ENCODE data around the gene NFIC.

DNA sequence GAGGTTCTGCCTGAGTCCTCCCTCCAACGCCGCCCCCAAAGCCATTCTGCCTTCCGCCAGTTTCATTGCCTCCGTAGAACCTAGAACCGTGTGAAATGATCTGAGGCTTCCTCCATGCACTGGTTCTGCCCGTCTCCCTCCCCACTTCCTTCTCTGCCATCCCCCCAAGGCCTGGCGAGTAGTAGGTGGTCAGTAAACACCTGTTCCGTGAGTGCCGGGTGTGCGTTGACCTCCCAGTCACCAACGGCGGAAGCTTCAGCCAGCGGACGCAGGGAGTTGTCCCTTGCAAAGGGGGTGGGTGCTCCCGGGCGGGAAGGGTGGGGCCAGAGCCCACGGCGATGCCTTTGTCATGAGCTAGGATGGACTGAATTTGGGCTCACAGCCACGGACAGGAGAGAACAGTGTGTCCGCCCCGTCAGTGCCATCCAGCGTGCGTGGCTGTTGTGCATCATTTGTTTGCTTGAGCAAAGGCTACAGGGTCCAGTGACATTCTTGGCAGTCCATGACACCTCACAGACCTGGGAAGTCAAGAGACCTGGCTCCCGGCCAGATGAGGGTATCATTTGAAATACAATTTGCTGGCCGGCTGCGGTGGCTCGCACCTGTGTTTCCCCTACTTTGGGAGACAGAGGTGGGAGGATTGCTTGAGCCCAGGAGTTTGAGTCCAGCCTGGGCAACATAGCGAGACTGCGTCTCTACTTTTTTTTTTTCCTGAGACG is 43.1 kb downstream of the NFIC start:
- TF ChIP-seq, protein P1, sequence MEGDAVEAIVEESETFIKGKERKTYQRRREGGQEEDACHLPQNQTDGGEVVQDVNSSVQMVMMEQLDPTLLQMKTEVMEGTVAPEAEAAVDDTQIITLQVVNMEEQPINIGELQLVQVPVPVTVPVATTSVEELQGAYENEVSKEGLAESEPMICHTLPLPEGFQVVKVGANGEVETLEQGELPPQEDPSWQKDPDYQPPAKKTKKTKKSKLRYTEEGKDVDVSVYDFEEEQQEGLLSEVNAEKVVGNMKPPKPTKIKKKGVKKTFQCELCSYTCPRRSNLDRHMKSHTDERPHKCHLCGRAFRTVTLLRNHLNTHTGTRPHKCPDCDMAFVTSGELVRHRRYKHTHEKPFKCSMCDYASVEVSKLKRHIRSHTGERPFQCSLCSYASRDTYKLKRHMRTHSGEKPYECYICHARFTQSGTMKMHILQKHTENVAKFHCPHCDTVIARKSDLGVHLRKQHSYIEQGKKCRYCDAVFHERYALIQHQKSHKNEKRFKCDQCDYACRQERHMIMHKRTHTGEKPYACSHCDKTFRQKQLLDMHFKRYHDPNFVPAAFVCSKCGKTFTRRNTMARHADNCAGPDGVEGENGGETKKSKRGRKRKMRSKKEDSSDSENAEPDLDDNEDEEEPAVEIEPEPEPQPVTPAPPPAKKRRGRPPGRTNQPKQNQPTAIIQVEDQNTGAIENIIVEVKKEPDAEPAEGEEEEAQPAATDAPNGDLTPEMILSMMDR (IDR thresholded peaks at IDR 0.05): no peak
- TF ChIP-seq POLR2A (IDR thresholded peaks at IDR 0.05): no peak
